Fibroblast of villous mesenchyme (primary cell): ENCODE data around the gene ZNF207. TPM values are rescaled to one million over a fixed set of nuclear protein-coding genes. Genes with fewer than 3 reads are reported as not detected.
"Not testable (repeated sequence)": the region's sequence is repeated elsewhere in the genome, so short reads cannot be mapped to it uniquely, and the experiment has no call there.

Source experiments
- DNase-seq: peaks from one replicate; pipeline ENCODE4 v3.0.0-alpha.2; 2010; ENCODE audit warnings: low read depth
- H3K4me3 ChIP-seq: 2 replicates; pipeline ENCODE4 v1.5.1; 2011; ENCODE audit warnings: low read depth, mild to moderate bottlenecking, low read length
- CTCF ChIP-seq: IDR thresholded peaks from 2 replicates; pipeline ENCODE4 v1.5.1; 2012; ENCODE audit warnings: low read depth, mild to moderate bottlenecking, low read length; ENCODE audit not compliant: insufficient read depth
- total RNA-seq: library from RNA; depleted of rRNA; stranded (reverse); fragments of >200 nt; gene quantifications from 2 replicates; pipeline ENCODE4 v1.2.3, GENCODE V29; 2012

The ZNF207 gene
- total RNA-seq, 1 donor, result 156 TPM

GRCh38 chr17:32311028-32311536, 38.9 kb upstream of the ZNF207 start:
- no peak overlapping the region for H3K4me3 ChIP-seq
- DNase-seq, result no peak
- TF ChIP-seq CTCF, result no peak

GRCh38 chr17:32314636-32315035, 35.3 kb upstream of the ZNF207 start:
- no peak for TF ChIP-seq CTCF
- no peak for DNase-seq
- no peak overlapping the region for H3K4me3 ChIP-seq

- TF ChIP-seq CTCF, result no peak
- H3K4me3 ChIP-seq, result no peak overlapping the region
- DNase-seq, result no peak
Observed at GRCh38 chr17:32315171-32315570, 34.8 kb upstream of the ZNF207 start.

DNA sequence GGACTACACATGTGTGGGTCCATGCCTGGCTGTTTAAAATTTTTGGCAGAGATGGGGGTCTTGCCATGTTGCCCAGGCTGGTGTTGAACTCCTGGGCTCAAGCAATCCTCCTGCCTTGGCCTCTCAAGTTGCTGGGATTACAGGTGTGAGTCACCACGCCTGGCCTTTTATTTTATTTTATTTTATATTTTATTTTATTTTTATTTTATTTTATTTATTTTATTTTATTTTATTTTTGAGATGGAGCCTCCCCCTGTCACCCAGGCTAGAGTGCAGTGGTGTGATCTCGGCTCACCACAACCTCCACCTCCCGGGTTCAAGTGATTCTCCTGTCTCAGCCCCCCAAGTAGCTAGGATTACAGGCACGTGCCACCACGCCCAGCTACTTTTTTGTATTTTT, 33.3 kb upstream of the ZNF207 start:
- not testable (repeated sequence) for DNase-seq, H3K4me3 ChIP-seq

GRCh38 chr17:32317353-32317752, 32.6 kb upstream of the ZNF207 start:
- H3K4me3 ChIP-seq, result no peak overlapping the region
- no peak for TF ChIP-seq CTCF
- DNase-seq, result no peak

DNA sequence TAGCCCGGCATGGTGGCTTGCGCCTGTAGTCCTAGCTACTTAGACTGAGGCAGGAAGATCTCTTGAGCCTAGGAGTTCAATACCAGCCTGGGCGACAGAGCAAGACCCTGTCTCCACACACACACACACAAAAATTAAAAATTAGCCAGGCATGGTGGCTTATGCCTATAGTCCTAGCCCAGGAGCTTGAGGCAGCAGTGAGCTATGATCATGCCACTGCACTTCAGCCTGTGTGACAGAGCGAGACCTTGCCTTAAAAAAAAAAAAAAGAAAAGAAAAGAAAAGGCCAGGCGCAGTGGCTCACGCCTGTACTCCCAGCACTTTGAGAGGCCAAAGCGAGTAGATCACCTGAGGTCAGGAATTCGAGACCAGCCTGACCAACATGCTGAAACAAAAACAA, 31.9 kb upstream of the ZNF207 start:
- TF ChIP-seq CTCF, result no peak
- no peak overlapping the region for H3K4me3 ChIP-seq
- DNase-seq, result no peak

- no peak for DNase-seq
- no peak overlapping the region for H3K4me3 ChIP-seq
- peak; percentile 98 for TF ChIP-seq CTCF
Observed at GRCh38 chr17:32319548-32319905, 30.4 kb upstream of the ZNF207 start.

DNA sequence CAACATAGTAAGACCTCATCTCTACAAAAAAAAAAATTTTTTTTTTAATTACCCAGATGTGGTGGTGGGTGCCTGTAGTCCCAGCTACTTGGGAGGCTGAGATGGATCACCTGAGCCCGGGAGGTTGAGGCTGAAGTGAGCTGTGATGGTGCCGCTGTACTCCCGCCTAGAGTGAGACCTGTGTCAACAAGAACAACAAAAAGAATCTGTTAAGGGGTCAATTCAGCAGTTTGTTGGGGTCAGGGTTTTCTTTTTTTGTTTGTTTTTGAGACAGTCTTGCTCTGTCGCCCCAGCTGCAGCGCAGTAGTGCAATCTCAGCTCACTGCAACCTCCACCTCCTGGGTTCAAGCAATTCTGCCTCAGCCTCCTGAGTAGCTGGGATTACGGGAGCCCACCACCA, 29.9 kb upstream of the ZNF207 start:
- not testable (repeated sequence) for H3K4me3 ChIP-seq, DNase-seq
